Measurements from ENCODE around the gene PAPLN.

Gene PAPLN

DNA sequence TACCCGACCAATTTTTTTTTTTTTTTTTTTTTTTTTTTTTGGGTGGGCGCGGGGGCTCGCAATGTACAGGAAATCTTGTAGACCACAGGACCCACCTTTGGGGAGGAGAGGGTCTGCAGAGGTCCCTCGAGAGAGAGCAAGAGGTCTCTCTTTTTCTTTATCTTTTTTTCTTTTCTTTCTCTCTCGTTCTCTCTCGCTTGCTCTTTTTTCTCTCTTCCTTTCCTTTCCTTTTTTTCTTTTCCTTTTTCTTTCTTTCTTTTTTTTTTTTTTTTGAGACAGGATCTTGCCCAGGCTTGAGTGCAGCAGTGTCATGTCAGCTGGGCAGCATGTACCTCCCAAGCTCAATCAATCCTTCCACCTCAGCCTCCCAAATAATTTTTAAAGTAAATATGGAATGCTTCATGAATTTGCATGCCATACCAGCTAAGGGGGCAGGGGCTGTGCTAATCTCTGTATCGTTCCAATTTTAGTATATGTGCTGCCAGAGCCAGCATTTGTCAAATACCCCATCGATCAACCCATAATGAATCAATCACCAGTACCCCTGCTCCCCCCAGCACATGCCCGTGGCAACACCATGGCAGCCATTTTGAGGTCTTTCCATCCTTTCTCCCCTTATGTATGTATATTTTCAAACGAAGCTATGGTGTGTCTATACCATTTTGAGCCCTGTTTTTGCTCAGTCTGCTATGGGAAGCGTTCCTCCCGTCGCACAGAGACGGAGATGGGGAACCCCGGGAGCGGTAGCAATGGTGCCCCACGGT lies 9.3 kb downstream of the PAPLN start:
- DNase-seq: no peak

DNA sequence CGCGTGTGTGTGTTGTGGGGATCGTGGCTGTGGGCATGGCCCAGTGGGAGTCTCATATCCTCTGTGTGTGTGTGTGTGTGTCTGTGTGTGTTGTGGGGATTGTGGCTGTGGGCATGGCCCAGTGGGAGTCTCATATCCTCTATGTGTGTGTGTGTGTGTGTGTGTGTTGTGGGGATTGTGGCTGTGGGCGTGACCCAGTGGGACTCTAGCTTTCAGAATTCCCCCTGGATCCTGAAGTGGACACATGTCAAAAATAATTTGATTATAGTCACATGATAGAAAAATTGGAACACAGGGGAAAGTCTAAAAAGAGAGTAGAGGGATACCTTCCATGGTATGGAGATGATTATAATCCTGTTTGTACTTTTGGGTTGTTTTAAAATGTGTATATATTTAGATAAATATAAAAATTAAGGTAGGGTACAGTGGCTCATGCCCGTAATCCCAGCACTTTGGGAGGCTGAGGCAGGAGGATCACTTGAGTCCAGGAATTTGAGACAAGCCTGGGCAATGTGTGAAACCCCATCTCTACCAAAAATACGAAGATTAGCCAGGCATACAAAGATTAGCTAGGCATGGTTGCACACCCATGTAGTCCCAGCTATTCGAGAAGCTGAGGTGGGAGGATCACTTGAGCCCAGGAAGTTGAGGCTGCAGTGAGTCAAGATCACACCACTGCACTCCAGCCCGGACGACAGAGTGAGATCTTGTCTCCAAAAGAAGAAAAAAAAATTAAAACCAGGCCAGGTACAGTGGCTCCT lies 11.0 kb downstream of the PAPLN start:
- DNase-seq: no peak

DNA sequence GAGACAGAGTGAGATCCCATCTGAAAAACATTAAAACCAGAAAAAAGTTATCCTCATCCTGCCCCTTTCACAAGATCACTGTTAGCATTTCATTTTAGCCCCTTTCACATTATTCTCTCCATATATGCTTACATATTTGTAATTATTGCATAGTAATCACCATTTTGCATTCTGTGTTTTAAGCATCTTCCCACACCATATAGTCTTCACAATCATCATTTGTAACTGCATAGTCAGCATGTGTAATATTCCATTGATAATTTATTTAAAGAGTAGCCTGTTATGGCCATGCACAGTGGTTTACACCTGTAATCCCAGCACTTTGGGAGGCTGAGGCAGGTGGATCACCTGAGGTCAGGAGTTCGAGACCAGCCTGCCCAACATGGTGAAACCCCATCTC lies 11.8 kb downstream of the PAPLN start:
- no peak for DNase-seq

DNA sequence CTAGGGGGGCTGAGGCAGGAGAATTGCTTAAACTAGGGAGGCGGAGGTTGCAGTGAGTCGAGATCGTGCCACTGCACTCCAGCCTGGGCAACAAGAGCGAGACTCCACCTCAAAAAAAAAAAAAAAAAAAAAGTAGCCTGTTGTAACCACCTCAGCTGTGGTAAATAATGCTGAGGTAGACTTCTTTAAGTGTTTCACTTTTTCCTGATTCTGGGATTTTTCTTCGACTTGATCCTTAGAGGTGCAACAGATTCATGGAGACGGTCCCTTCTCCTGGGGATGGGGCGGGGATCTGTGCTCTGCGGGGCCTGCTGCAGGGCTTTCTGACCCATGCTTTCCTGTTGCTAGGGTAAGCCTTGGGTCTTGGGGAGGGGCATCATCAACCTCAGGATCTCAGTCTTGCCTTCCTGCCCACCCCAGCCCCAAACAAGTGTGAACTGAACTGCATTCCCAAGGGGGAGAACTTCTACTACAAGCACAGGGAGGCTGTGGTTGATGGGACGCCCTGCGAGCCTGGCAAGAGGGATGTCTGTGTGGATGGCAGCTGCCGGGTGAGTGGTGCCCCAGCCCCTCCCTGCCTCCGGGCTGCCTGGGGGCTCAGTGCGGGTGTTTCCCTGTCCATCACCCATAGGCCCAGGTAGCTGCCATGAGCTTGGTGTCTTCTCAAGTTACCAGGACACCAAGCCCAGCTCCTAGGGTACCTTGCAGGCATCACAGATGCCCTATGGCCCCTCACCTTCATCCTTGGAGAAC lies 12.4 kb downstream of the PAPLN start:
- no peak for DNase-seq

DNA sequence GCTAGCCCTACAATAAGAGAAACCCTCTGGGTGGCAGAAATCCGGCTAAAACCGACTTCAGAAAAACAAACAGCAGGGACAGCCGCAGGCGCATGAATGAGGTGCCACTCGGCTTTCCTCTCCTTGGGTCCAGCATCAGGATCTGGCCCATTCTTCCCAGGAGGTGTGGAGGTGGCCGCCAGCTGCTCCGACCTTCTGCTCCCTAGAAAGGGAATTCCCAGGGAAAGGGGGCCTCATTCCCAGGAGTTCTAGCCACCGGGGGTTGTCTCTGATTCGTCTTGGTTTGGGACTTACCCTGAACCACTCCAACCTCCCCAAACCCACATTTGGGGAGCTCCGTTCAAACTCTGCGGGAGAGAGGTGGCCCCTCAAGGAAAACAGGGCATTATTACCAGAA lies 13.0 kb downstream of the PAPLN start:
- no peak for DNase-seq

DNA sequence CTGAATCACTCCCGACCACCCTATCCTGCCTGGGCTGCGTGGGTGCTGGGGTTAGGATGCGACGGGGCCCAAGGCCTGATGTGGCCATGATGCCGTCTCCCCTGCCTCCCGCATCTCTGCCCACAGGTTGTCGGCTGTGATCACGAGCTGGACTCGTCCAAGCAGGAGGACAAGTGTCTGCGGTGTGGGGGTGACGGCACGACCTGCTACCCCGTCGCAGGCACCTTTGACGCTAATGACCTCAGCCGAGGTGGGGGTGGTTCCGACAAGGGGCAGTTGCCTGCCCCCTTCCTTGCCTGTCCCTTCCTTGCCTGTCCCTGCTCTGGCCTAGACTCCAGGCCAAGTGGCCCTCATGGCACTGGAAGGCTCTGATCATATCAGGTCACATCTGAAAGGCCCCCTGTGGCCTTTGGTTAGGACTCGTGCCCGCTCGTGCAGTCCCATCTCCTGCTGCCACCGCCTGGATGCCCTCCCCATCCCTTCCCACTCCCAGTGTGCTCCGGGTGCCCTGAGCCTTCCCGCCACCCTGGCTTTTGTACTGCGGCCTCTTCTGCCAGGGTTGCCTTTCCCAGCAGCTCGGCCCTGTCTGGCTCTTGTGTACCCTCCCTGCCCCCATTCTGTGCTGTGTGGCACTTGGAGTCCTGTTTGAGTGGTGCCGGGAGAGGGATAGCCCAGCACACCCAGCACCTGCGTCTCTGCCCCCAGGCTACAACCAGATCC lies 13.6 kb downstream of the PAPLN start:
- DNase-seq: no peak

DNA sequence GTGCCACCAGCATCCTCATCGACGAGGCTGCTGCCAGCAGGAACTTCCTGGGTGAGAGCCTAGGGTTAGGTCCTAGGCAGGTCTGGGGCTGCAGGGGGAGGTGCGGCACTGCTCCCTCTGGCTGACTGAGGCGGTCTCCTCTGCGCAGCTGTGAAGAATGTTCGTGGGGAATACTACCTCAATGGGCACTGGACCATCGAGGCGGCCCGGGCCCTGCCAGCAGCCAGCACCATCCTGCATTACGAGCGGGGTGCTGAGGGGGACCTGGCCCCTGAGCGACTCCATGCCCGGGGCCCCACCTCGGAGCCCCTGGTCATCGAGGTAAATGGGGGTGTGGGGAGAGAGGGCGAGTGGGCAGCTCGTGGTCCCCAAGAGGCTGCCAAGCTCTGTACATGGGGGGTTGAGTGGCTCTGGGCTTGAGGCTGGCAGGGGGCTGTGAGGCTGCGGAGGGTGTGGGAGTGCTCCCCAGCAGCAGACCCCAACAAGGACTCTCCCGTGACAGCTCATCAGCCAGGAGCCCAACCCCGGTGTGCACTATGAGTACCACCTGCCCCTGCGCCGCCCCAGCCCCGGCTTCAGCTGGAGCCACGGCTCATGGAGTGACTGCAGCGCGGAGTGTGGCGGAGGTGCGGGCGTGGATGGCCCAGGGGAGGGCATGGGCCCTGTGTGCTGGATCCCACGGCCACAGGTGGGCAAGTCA lies 14.4 kb downstream of the PAPLN start:
- no peak for DNase-seq

DNA sequence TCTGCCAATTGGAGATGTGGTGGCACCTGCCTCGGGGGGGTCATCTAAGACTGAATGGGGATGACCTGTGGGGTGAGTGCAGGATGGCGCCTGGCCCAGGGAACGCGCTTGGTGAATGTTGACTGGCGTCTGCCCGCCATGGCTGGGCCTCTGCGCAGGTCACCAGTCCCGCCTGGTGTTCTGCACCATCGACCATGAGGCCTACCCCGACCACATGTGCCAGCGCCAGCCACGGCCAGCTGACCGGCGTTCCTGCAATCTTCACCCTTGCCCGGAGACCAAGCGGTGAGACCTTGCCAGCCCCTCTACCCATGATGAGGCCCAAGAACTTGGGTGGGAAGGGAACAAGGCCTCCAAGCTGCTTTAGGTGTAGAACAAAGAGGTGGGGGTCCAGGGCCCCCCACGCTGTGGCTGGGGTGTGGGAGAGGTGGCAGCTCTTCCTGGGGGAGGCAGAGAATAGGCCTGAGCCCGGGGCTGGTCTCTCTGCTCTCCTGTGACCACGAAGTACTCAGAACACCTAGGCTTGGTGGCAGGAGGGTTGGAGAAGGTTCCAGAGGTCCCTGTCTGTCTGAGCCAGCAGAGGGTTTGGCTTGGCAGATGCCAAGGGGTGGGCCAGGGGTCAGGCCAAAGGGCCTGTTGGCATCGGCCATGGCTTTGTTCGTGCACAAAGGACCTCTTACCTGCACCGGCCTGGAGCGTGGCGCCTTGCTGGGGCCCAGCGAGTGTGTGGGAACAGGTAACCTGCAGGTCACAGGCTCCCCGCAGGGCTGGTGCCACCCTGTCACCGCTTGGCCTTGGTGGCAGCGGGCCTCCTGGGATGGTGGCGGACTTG lies 15.4 kb downstream of the PAPLN start:
- no peak for DNase-seq

DNA sequence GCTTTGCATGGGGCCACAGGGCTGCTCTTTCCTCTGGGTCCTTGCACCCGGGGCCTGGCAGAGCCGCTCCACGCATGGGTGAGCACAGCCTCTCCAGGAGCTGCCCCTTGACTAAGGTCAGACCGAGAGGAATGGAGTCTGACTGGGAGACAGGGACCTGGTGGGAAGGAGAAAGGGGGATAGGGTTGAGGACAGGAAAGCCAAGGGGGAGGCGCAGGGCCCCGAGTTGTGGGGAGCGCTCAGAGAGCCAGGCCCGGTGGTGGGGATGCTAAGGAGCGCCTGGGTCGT lies 16.0 kb downstream of the PAPLN start:
- no peak for DNase-seq

DNA sequence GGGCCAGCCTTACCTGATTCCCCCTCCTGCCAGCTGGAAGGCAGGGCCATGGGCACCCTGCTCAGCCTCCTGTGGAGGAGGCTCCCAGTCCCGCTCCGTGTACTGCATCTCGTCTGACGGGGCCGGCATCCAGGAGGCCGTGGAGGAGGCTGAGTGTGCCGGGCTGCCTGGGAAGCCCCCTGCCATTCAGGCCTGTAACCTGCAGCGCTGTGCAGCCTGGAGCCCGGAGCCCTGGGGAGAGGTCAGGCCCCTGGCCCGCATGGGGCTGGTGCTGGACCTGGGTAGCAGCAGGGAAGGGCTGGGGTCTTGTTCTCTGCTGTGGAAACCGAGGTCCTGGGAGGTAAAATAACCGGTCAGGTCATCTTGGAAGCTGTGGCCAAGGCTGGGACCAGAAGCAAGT lies 16.4 kb downstream of the PAPLN start:
- no peak for DNase-seq

DNA sequence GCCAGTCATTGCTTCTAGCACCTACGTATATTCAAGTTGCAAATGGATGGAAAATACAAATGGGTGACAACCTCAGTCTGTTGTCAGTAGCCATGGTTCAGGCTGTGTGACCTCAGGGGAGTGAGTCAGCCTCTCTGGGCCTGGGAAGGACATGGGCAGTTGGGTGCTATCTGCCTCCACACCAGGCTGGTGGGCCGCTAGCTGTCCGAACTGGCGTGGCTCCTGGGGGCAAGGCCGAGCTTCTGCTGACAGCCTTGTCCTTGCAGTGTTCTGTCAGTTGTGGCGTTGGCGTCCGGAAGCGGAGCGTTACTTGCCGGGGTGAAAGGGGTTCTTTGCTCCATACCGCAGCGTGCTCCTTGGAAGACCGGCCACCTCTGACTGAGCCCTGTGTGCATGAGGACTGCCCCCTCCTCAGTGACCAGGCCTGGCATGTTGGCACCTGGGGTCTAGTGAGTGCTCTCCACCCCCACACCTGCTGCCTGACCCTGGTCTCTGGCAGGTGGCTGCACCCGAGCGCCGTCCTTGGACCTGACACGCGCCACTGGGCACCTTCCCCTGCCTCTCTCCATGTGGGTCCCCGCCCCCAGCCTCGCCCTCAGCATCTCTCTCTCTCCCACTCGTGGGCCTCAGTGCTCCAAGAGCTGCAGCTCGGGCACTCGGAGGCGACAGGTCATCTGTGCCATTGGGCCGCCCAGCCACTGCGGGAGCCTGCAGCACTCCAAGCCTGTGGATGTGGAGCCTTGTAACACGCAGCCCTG lies 17.1 kb downstream of the PAPLN start:
- no peak for DNase-seq

DNA sequence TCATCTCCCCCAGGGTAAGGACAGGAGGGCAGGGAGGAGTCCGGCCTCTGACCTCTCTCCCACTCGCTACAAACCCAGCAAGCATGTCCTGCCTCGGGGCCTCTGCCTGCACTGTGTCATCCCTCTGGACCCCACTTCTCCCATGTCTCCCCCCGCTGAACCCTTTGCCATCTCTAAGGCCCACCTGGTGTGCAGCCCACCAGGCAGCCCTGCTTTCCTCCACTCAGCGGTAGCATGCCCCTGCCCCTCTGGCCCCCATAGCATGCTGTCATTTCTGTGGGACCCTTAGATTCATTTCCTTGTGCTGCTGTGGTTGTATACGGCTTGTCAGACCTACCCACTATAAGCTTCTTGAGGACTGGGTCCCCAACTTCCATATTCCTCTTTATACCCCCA lies 17.7 kb downstream of the PAPLN start:
- DNase-seq: no peak

DNA sequence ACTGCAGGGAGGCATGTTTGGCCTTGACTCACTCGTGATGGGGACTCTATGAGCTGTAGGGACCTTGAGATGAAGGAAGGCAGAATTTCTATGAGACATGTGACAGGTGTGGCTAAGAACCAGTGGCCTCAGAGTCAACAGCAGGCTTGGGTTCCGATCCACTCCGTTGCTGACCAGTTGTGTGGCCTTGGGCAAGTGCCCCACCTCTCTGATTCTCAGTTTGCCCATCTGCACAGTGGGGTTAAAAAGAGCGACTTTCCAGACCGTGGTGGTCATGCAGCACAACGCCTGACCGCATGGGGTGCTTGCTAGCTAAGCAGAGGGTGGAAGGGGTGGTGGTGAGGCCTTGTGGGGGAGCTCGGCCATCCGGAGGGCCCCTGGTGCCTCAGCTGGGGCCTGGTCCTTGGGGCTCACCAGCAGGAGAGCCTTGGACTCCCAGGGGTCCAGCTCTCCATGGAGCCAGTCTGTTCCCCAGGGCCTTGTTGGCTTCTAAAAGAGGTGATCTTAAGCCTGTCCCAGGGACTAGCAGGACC lies 18.5 kb downstream of the PAPLN start:
- DNase-seq: no peak

DNA sequence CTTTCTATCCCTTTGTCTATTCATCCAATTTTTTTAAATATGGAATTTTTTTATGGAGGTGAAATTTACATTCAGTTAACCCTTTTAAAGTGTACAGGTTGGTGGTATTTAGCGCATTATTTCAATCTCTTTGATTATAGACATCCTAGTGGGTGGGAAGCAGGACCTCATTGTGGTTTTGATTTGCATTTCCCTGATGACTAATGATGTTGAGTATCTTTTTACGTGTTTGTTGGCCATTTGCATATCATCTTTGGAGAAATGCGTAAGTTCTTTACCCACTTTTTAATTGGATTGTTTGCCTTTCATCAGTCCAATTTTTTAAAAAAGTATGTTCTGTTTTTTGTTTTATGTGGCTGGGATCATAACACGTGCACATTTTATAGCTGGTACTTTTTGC lies 20.8 kb downstream of the PAPLN start:
- DNase-seq: no peak

DNA sequence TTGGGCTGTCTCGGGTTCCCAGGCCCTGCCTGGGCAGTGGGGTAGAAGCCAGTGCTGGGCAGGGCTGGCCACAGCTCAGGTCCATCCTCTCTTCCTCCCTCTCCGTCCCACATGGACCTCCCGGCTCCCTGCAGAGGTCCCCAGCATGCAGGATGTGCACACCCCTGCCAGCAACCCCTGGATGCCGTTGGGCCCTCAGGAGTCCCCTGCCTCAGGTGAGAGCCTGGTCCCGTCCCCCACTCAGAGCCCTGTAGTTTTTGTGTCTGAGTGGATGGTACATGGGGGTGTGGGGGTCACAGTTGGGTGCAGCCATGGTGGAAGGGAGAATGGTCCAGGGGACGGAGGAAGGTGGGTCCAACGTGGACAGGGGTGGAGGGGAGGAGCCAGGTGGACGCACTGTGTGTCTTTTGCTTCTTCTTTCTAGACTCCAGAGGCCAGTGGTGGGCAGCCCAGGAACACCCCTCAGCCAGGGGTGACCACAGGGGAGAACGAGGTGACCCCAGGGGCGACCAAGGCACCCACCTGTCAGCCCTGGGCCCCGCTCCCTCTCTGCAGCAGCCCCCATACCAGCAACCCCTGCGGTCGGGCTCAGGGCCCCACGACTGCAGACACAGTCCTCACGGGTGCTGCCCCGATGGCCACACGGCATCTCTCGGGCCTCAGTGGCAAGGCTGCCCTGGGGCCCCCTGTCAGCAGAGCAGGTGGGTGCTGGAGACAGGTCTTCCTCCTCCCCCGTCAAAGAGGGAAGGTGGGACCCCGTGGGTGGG lies 21.7 kb downstream of the PAPLN start:
- DNase-seq: no peak

DNA sequence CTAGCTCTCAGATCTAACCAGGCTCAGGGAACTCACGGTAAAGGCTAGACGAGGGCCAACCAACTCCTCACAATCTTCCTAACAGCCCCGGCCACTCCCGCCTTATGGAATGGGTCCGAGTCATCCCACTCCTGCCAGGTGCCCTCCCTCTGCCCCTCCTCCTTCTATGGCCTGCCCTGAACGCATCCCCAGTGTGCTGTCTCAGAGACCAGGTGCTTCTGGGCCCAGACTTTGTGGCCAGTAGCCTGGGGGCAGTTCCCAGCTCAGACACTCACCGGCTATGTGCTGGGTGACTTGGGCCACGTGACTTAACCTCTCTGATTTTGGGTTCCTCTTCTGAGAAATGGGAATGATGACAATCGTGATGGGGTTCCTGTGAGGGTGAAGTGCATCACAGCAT lies 22.5 kb downstream of the PAPLN start:
- DNase-seq: no peak

DNA sequence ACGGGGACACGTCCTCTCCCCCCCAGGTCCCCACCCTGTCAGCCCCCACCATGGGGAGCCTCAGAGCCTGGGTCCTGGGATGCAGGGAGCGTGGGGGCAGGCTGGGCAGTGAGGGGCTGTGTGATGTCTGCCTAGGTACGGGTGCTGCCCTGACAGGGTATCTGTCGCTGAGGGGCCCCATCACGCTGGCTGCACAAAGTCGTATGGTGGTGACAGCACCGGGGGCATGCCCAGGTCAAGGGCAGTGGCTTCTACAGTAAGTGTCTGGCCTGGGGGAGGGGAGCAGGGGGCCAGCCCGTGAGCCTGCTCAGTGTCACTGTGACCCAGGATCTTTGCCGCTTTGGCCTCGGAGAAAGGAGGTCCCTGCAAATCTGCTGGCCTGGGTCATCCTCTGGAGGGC lies 23.3 kb downstream of the PAPLN start:
- no peak for DNase-seq

DNA sequence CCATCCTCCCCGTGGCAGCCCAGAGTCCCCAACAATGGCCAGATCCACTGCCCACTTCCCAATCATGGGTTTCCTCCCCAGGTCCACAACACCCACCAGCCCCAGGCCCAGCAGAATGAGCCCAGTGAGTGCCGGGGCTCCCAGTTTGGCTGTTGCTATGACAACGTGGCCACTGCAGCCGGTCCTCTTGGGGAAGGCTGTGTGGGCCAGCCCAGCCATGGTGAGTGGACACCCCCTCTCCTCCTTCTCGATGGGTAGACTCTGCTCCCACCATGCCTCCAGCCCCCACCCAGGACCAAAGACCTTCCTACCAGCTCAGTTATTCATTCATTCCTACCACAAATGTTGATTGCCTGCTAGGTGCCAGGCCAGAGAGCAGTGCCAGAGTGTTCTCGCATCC lies 23.8 kb downstream of the PAPLN start:
- DNase-seq: no peak

DNA sequence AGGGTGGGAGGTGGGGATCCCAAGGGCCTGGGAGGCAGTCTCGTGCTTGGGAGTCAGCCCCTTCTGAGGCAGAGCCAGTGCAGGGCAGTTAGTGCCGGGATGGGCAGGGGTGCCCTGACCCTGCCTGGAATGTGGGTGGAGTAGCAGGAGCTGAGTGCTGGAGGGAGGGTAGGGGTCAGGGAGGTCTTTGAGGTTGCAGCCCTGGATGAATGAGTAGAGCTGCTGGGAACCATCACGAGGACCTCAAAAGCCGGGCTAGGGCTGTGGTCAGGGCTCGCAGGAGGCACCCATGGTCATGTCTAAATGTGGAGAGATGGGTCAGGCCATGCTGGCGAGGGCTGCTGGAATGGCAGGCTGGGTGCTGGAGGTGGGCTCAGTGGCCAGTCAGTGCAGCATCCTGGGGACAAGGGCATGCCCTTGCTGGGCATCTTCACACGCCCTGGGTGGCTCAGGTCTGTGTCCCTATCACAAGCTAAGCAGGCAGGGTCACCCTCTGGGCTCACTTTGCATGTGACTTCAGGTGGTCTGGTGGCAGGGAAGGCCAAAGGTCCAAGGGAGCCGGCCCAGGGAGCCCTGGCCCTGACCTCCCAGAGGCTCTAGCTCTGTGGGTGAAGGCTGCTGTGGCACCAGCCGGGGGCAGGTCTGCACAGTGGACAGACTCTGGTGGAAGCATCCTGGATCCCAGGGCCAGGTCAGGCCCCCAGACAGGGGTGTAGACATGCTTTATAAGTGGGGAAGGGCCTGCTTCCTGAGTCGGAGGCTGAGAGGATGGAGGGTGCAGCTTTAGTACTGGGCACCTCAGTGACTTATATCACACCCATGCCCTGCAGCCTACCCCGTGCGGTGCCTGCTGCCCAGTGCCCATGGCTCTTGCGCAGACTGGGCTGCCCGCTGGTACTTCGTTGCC lies 24.5 kb downstream of the PAPLN start:
- no peak for DNase-seq

Measured in cortex of kidney (tissue), 1 donor.